Lower leg skin (tissue), 4 donors: ENCODE results near the gene EIF4A3. TPM values are rescaled to one million over a fixed set of nuclear protein-coding genes. Genes with fewer than 3 reads are reported as not detected.

ENCODE experiments used
- DNase-seq, 2 donors: peaks; one replicate each; pipeline ENCODE4 v3.0.0-alpha.2; 2019; ENCODE audit warnings: low spot score in 2 of 2
- H3K4me3 ChIP-seq: fragments of 200-600 bp; sonication (generic); 2 replicates; pipeline ENCODE4 v1.5.1; 2017; ENCODE audit warnings: mild to moderate bottlenecking, low read depth; ENCODE audit not compliant: poor library complexity, severe bottlenecking
- POLR2A ChIP-seq, 2 donors: fragments of 450-650 bp; IDR thresholded peaks; one replicate each; pipeline ENCODE4 v1.6.1; 2016 to 2017; ENCODE audit warnings: antibody characterized with exemption in 2 of 2, mild to moderate bottlenecking in 1 of 2, moderate library complexity in 1 of 2
- WGBS, 2 donors: methylation state at CpG; one replicate each; pipeline ENCODE4 v1.1.5; 2018; 5-methylcytosine and 5-hydroxymethylcytosine counted together
- intact Hi-C: fragments of 100-400 bp; cut with DNase I; formaldehyde crosslinking; loops from one replicate; pipeline ENCODE4 v1.15.0; 2023; ENCODE audit warnings: low total_unique reads
- total RNA-seq, 4 donors: library from RNA; depleted of rRNA; stranded (reverse); fragments of >200 nt; gene quantifications; one replicate each; pipeline ENCODE4 v1.1.0, GENCODE V29; 2016
- TF ChIP-seq, protein P1 (sequence below), 3 donors: fragments of 450-650 bp; IDR thresholded peaks; one replicate each; pipeline ENCODE4 v1.5.1; 2016; ENCODE audit warnings: antibody characterized with exemption in 3 of 3, mild to moderate bottlenecking in 3 of 3, moderate library complexity in 2 of 3

The EIF4A3 gene
- total RNA-seq, 4 donors from 2014 or later: 70.3 to 87.2 (median 75.3) TPM

DNA sequence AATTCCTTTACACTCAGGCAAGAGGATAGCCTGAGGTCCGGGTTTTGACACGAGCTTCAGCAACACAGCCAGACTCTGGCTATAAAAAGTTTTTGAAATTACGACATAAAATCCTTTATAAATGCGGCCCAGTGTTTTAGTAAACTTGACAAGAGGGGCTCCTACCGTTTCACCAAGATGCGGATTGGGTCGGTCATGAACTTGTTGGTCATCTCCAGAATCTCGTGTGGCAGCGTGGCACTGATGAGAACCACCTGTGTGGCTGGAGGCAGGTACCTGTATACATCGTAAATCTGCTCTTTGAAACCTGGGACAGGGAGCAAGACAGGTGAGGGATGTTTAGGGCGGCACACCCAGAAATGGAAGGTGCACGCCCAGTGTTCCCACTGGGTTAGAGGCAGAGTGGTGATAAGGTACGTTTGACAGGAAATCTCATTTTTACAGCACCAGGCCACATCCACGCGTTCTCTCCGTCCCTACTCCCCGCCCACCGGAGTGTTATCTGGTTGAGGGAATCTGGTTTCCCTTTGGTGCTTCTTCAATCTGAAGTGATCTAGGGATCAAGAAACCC lies 8.0 kb downstream of the EIF4A3 start:
- intact Hi-C loops: loop anchor here (10.0 kb wide), 1 partner anchor 106 kb away; no protein-coding TSS in a partner anchor
- H3K4me3 ChIP-seq: no peak overlapping the region
- DNase-seq: peak in 1 of 2 donors; percentile 29
- WGBS, 2 donors: 84 to 87% methylated on average over 18 of the region's 18 CpGs
- TF ChIP-seq POLR2A (IDR thresholded peaks at IDR 0.05): no peak
- TF ChIP-seq, protein P1, sequence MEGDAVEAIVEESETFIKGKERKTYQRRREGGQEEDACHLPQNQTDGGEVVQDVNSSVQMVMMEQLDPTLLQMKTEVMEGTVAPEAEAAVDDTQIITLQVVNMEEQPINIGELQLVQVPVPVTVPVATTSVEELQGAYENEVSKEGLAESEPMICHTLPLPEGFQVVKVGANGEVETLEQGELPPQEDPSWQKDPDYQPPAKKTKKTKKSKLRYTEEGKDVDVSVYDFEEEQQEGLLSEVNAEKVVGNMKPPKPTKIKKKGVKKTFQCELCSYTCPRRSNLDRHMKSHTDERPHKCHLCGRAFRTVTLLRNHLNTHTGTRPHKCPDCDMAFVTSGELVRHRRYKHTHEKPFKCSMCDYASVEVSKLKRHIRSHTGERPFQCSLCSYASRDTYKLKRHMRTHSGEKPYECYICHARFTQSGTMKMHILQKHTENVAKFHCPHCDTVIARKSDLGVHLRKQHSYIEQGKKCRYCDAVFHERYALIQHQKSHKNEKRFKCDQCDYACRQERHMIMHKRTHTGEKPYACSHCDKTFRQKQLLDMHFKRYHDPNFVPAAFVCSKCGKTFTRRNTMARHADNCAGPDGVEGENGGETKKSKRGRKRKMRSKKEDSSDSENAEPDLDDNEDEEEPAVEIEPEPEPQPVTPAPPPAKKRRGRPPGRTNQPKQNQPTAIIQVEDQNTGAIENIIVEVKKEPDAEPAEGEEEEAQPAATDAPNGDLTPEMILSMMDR (IDR thresholded peaks at IDR 0.05): no peak

DNA sequence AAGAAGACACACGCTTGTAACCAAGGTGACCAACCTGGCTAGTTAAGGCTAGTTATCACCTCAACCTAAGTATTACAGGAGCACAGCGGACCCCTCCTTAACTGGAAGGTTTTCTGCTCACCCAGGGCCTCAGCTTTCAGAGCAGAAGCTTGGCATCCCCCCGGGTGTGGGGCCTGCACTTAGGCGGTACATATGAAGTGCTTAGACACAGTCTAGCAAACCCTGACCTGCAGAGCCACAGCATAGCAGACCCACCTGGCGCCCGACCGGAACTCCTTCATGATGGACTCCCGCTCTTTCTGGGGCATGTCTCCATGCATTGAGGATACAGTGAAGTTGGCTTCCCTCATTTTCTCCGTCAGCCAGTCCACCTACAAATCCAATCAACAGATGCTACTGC lies 9.8 kb downstream of the EIF4A3 start:
- no peak overlapping the region for H3K4me3 ChIP-seq
- DNase-seq: peak in 1 of 2 donors; percentile 56
- 95 to 96% methylated on average over 9 of the region's 9 CpGs for WGBS, 2 donors
- no peak for TF ChIP-seq POLR2A (IDR thresholded peaks at IDR 0.05)
- TF ChIP-seq, protein P1 (IDR thresholded peaks at IDR 0.05): no peak
- intact Hi-C loops: loop anchor here (10.0 kb wide), 1 partner anchor 108 kb away; no protein-coding TSS in a partner anchor

DNA sequence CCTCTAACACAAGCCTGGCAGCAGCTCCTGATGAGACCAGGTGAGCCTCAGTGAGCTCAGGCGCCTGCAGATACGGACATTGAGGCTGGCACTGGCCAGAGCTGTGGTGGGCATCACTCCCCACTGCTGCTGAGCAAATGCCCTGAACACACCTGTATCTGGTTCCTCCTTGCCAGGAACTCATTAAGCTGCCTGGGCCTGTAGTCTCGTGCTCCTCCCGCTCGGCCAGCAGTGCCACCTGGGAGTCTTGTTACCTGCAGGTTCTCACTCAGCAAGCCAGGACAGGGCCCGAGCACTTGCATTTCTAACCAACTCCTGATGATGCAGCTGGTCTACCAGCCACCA lies 13.3 kb downstream of the EIF4A3 start:
- intact Hi-C loops: loop anchor here (10.0 kb wide), 1 partner anchor 111 kb away; no protein-coding TSS in a partner anchor
- DNase-seq: peak in 1 of 2 donors; percentile 79
- TF ChIP-seq, protein P1 (IDR thresholded peaks at IDR 0.05): no peak
- TF ChIP-seq POLR2A (IDR thresholded peaks at IDR 0.05): no peak
- WGBS, 2 donors: 62 to 82% methylated on average over 6 of the region's 6 CpGs
- H3K4me3 ChIP-seq: no peak overlapping the region

DNA sequence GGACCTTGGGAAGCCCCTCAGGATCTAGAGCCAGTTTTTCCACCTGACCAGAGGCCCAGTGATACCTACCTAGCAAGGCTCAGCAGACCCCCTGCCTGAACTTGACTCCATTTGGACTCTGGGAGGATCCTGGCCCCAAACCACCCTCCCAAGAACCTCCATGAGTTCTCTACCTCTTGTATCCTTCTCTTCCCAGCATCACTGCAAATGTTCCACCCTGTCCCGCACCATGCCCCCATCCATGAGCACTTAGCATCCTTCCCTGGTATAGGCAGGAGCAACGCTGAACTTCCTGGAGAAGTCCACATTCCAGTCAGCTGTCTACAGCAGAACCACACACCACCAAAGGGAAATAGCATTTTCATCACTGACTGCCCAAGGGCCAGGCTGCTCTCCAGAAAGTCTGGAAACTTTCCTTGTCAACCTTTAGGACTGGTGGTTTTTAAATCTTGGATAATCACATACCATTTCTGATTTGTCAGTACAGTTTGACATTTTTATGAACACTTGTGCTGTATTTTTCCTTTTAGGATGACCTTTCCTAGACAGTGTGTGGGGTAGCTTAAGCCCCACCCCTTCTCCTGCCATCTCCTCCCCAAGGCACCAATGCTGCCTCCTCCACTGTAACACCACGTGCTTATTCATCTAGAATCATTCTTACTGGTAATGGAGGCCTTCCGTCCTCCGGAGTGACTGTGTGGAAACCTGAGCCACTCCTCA lies 13.9 kb downstream of the EIF4A3 start:
- 81 to 88% methylated on average over 5 of the region's 5 CpGs for WGBS, 2 donors
- intact Hi-C loops: loop anchor here (10.0 kb wide), 1 partner anchor 112 kb away; no protein-coding TSS in a partner anchor
- DNase-seq: peak in 1 of 2 donors; percentile 58
- no peak overlapping the region for H3K4me3 ChIP-seq
- TF ChIP-seq, protein P1 (IDR thresholded peaks at IDR 0.05): no peak
- no peak for TF ChIP-seq POLR2A (IDR thresholded peaks at IDR 0.05)

DNA sequence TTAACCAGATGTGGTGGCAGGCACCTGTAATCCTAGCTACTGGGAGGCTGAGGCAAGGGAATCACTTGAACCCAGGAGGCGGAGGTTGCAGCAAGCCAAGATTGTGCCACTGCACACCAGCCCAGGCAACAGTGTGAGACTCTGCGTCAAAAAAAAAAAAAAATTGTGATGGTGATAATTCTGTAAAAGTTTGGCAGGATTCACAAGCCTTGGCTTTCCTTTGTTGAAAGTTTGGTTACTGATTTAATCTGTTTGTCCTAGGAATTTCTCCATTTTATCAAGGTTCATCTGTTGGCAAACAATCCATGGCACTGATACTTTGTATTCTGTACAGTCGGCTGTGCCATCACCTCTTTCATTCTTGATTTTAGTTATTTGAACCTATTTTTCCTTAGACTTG lies 15.9 kb downstream of the EIF4A3 start:
- WGBS, 2 donors: 76 to 82% methylated on average over 3 of the region's 3 CpGs
- TF ChIP-seq POLR2A (IDR thresholded peaks at IDR 0.05): no peak
- TF ChIP-seq, protein P1 (IDR thresholded peaks at IDR 0.05): no peak
- intact Hi-C loops: loop anchor here (10.0 kb wide), 1 partner anchor 114 kb away; no protein-coding TSS in a partner anchor

More for the DNA sequence above, 15.9 kb downstream of the EIF4A3 start:
- no peak overlapping the region for H3K4me3 ChIP-seq
- peak in 1 of 2 donors; percentile 50 for DNase-seq
